ENCODE results near the gene MACROD2.

- no peak for TF ChIP-seq CTCF (IDR thresholded peaks at IDR 0.05)
- no peak for TF ChIP-seq POLR2A (IDR thresholded peaks at IDR 0.05)
These were observed 787.4 kb downstream of the MACROD2 start for GRCh38 chr20:14782731-14783130.
